ENCODE measurements around the gene TVP23A.
"Not testable (repeated sequence)": the region's sequence is repeated elsewhere in the genome, so short reads cannot be mapped to it uniquely, and the experiment has no call there.

Gene TVP23A

GRCh38 chr16:10791048-10791447 lies 27.5 kb downstream of the TVP23A start:
- no peak for DNase-seq (ENCODE audit: low spot score)

DNA sequence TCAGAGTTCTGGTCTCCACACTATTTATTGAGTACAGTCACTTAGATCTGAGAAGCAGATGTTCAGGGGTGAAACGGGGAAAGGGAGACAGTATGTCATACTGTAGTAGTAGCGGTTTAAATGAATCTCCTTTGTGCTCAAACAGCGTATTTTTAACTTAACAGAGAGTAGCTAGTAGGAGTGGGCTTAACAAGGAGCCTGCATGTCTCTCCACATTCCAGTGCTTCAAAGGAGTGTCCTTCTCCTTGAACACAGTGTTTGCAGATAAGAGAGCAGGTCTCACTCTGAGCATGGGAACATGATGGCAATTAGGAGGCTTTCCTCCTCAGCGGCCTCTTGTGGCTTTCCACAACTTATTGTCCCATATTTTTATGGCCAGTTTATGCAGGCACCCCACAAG lies 30.0 kb downstream of the TVP23A start:
- not testable (repeated sequence) for DNase-seq (ENCODE audit: low spot score)

DNA sequence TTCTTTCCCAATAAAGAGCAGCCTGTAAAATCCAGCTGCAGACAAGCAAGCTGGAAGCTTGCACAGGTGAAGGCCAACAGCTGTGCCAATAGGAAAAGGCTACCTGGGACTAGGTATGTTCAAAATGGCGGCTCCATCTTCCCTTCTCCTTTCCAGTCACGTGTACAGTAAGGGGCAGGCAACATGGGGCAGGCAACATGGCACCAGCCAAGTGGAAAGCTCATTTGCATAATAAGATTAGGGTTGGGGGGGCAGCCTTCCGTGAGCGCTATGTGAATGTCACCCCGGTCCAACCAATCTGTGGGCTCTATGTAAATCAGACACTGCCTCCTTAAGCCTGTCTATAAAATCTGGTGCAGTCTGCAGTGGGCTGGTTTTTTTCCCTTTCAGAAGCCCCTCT lies 31.3 kb downstream of the TVP23A start:
- no peak for DNase-seq (ENCODE audit: low spot score)

DNA sequence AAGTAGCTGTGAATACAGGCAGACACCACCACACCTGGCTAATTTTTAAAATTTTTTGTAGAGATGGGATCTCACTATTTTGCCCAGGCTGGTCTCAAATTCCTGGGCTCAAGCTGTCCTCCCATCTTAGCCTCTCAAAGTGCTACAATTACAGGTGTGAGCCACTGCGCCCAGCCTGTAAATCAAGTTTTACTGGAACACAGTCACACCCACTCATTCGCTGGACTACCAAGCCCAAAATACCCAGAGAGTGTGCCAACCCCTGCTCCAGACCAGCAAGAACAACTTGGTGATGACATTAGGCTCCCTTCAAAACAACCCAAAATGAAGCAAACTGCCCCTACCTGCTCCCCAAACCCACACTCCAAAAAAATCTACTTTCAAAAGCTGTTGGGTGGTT lies 36.0 kb downstream of the TVP23A start:
- no peak for DNase-seq (ENCODE audit: low spot score)

DNA sequence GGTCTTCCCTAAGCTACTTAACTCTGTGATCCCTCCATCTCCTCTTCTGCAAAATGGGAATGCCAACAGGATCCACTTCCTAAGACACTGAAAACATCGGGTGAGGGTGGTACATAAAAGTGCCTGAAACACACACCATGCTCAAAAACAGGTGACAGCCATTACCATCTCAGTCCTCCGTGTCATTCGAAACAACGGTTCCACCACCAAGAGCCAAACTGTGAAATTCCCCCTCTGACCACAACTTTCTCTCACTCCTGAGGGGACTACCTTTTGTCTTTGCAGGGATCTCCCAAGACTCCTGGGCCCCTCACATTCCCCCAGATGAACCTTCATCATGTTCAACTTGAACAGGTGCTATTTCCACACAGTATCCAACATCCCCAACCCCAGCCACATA lies 38.0 kb downstream of the TVP23A start:
- no peak for DNase-seq (ENCODE audit: low spot score)

DNA sequence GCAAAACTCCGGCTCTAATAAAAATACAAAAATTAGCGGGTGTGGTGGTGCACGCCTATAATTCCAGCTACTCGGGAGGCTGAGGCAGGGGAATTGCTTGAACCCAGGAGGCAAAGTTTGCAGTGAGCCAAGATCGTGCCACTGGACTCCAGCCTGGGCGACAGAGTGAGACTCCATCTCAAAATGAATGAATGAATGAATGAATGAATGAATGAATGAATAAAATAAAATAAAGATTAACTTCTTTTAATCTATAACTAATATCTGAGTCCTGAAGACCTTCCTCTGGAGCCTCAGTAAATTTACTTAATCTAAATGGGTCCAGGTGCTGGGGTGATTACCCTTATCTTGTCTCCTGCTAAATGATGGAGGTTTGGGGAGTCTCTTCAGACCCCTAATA lies 38.7 kb downstream of the TVP23A start:
- DNase-seq (ENCODE audit: low spot score): not testable (repeated sequence)

GRCh38 chr16:10777356-10777755 lies 41.2 kb downstream of the TVP23A start:
- no peak for DNase-seq (ENCODE audit: low spot score)

- not testable (repeated sequence) for DNase-seq (ENCODE audit: low spot score)
These were observed 41.7 kb downstream of the TVP23A start for GRCh38 chr16:10776923-10777322.

DNA sequence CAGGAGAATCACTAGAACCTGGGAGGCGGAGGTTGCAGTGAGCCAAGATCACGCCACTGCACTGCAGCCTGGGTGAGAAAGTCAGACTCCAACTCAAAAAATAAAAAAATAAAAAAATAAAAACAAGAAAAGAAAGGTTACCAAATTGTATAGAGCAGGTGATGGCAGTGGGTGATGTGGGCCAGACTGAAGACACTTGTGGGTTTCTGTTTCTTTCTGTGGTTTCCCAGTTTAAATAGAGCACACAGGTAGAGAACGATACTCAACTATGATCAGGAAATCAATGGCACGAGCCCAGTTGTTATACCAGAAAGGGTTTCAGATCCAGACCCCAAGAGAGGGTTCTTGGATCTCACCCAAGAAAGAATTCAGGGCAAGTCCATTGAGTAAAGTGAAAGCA lies 42.3 kb downstream of the TVP23A start:
- DNase-seq (ENCODE audit: low spot score): no peak

DNA sequence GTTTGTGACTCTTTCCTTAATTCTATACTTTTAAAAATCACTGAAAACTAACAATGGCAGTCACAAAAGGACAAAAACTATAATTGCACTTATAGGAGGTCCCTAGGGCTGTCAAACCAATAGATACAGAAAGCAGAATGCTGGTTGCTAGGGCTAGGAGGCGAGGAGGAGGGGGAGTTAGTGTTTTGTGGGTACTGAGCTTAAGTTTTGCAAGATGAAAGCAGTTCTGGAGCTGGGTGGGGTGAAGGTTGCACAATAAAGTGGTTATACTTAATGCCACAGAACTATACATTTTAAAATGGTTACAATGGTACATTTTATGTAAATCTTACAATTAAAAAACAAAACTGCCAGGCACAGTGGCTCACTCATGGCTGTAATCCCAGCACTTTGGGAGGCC lies 47.7 kb downstream of the TVP23A start:
- no peak for DNase-seq (ENCODE audit: low spot score)

DNA sequence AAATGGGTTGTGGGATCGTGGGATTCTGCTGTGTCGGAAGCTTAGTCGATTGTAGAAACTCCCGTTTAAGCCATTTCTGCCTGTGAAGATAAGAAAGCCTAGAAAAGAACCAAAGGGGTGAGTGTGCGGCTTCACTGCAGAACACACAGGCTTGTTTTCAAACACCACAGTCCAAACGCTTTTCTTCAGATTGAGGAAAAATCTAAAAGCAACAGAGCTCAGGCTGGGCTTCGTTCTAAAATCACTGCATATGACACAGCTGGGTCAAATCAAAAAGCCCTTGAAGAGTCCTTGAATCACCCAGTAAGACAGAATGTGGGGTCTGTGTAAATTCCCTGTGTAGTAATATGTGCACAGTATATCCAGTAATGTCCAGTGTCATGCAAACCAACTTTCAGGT lies 49.2 kb downstream of the TVP23A start:
- no peak for DNase-seq (ENCODE audit: low spot score)

DNA sequence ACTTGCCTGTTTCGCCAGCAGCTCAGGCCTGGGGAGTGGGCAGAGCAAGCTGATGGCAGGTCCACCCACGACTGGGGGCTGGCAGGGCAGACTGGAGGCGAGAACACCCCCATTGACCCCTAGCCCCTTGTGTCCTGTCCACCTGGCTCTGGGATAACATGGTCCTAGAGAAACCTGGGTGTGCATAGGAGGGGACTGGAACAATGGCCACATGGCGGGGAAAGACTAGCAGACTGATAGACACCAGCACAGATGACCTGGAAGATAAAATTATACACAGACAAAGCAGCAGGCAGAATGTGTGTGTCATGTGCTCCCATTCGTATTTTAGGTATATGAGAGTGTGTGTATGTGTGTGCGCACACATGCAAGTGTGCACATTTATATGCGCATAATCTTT lies 51.5 kb downstream of the TVP23A start:
- DNase-seq (ENCODE audit: low spot score): no peak

GRCh38 chr16:10765772-10766171 lies 52.8 kb downstream of the TVP23A start:
- DNase-seq (ENCODE audit: low spot score): no peak

DNA sequence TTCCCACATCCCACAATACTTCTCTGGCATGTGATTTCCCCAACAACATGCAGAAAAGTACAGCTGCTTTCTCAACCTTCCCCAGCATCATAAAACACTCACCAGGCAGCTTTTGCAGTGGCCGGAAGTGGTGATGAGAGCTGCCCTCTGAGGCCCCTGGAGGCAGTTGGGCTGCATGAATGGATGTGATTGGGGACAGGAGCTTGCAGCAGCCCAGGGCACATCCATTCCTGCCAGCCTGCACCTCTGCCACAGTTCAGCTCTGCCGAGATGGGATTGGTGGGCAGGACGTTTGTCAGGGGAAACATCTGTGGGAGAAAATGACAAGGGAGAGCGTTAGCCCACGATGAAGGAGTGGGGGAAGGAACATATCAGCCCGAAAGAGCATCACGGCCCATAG lies 55.1 kb downstream of the TVP23A start:
- no peak for DNase-seq (ENCODE audit: low spot score)

GRCh38 chr16:10762336-10763016 lies 56.1 kb downstream of the TVP23A start:
- DNase-seq (ENCODE audit: low spot score): no peak

GRCh38 chr16:10761373-10761772 lies 57.2 kb downstream of the TVP23A start:
- no peak for DNase-seq (ENCODE audit: low spot score)

- DNase-seq (ENCODE audit: low spot score): no peak
These were observed 57.7 kb downstream of the TVP23A start for GRCh38 chr16:10760858-10761257.

GRCh38 chr16:10756574-10756973 lies 62.0 kb downstream of the TVP23A start:
- no peak for DNase-seq (ENCODE audit: low spot score)

DNA sequence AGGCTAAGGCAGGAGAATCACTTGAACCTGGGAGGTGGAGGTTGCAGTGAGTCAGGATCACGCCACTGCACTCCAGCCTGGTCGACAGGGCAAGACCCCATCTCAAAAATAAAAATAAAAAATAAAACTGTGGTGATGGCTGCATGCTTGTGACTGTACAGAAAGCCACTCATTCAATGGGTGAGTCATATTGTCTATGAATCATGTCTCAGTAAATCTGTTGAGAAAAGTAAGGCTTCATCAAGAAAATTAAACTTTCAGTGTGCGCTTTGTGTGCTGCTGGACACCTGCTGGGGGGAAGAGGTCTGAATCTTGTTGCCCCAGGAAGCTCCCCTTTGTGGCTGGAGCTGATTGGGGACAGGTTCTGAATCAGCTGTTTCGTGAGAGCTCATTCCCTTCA lies 63.7 kb downstream of the TVP23A start:
- DNase-seq (ENCODE audit: low spot score): peak; percentile 45

DNA sequence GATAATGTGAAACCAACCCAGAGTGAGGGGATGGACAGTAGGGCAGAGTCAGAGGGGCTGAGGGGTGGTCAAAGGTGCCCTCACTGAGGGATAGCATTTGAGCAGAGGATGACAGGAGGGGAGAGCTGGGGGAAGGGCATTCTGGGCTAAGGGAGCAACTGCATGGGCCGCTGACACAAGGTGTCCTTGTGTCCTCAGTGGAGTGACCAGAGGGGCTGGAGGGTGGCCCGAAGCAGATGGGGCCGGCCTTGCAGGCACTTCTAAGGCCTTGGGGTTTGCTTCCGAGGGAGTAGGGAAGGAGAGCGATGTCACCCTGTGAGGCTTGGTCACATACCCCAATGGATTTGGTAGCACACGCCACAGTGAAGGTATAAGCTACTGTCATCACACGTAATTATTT lies 64.9 kb downstream of the TVP23A start:
- DNase-seq (ENCODE audit: low spot score): no peak

- DNase-seq (ENCODE audit: low spot score): no peak
These were observed 65.6 kb downstream of the TVP23A start for GRCh38 chr16:10752843-10753523.

GRCh38 chr16:10751291-10751697 lies 67.3 kb downstream of the TVP23A start:
- DNase-seq (ENCODE audit: low spot score): no peak

DNA sequence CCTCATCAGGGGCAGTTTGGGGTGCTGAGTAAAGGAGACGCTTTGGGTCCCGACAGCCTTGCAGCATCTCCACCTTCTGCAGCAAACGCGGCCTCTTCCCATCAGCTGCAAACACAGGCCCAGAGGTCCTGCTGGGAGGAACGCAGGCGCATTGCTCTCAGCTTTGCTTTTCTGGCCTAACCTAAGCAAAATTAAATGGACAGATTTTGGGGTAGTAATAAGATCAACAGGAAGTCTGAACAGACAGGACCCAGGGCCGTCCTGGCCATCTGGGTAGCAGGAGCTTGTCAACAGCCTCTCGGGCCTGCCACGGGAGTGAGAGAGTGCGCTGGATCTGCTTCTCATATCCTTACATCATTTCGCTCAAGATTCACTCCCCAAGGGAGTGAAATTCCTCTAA lies 67.8 kb downstream of the TVP23A start:
- DNase-seq (ENCODE audit: low spot score): no peak

DNA sequence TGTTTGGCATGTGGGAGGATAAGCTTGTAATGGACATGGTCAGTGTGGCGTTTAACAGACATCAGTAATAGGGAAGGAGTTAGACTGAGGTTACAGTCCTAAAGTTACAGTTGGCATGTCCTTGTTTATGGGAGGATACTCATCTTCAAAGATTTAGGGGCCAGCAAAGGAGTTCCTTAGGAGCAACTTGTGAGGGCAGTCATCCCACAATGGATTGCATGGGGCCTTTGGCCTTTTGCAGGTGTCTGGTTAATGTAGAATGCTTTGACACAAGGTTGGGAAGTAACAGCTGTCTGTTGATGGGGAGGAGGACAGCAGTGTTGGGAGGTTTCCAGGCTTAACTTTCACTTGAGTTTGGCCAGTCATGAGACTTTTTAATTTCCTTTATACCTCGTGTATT lies 72.8 kb downstream of the TVP23A start:
- no peak for DNase-seq (ENCODE audit: low spot score)

Measured in GM03348 (cell line).